Non-pigmented ciliary epithelial cell (primary cell): Measurements from ENCODE around the gene HPCA.
"Not testable (repeated sequence)": the region's sequence is repeated elsewhere in the genome, so short reads cannot be mapped to it uniquely, and the experiment has no call there.

Experiments used
- DNase-seq: peaks from one replicate; pipeline ENCODE4 v3.0.0-alpha.2; 2010; ENCODE audit warnings: low read depth

HPCA gene

GRCh38 chr1:32902535-32902920 is 16.2 kb downstream of the HPCA start:
- no peak for DNase-seq

GRCh38 chr1:32903991-32904785 is 17.9 kb downstream of the HPCA start:
- DNase-seq: no peak

- DNase-seq: no peak
Observed at GRCh38 chr1:32904797-32905196, 18.5 kb downstream of the HPCA start.

- not testable (repeated sequence) for DNase-seq
Observed at GRCh38 chr1:32905588-32905987, 19.3 kb downstream of the HPCA start.

GRCh38 chr1:32906654-32907053 is 20.4 kb downstream of the HPCA start:
- no peak for DNase-seq

- DNase-seq: no peak
Observed at GRCh38 chr1:32907435-32907834, 21.1 kb downstream of the HPCA start.

GRCh38 chr1:32910319-32910718 is 24.0 kb downstream of the HPCA start:
- no peak for DNase-seq

GRCh38 chr1:32915766-32916706 is 29.7 kb downstream of the HPCA start:
- DNase-seq: no peak

GRCh38 chr1:32917521-32917920 is 31.2 kb downstream of the HPCA start:
- DNase-seq: no peak

GRCh38 chr1:32918179-32918578 is 31.9 kb downstream of the HPCA start:
- no peak for DNase-seq

- no peak for DNase-seq
Observed at GRCh38 chr1:32919811-32920733, 33.8 kb downstream of the HPCA start.

- no peak for DNase-seq
Observed at GRCh38 chr1:32920833-32921232, 34.5 kb downstream of the HPCA start.

GRCh38 chr1:32924881-32925344 is 38.6 kb downstream of the HPCA start:
- no peak for DNase-seq

- no peak for DNase-seq
Observed at GRCh38 chr1:32925403-32926162, 39.3 kb downstream of the HPCA start.

- DNase-seq: no peak
Observed at GRCh38 chr1:32926562-32926961, 40.3 kb downstream of the HPCA start.

- DNase-seq: no peak
Observed at GRCh38 chr1:32927441-32927840, 41.1 kb downstream of the HPCA start.

- DNase-seq: no peak
Observed at GRCh38 chr1:32928285-32928684, 42.0 kb downstream of the HPCA start.

GRCh38 chr1:32928715-32929114 is 42.4 kb downstream of the HPCA start:
- no peak for DNase-seq

GRCh38 chr1:32929366-32929765 is 43.1 kb downstream of the HPCA start:
- DNase-seq: no peak

GRCh38 chr1:32931760-32932159 is 45.5 kb downstream of the HPCA start:
- DNase-seq: no peak

GRCh38 chr1:32933742-32934322 is 47.5 kb downstream of the HPCA start:
- no peak for DNase-seq
